Esophagus squamous epithelium (tissue), 5 donors: ENCODE measurements around the gene ZNF644. TPM values are rescaled to one million over a fixed set of nuclear protein-coding genes. Genes with fewer than 3 reads are reported as not detected.

ENCODE experiments used
- DNase-seq: peaks from one replicate; lab custom pipeline; 2025; lab: John Stamatoyannopoulos, UW
- H3K27ac ChIP-seq, 4 donors: fragments of 200-600 bp; sonication (generic); one replicate each; pipeline ENCODE4 v1.5.1; 2016 to 2019; ENCODE audit warnings: mild to moderate bottlenecking in 1 of 4
- H3K27me3 ChIP-seq, 4 donors: fragments of 200-600 bp; sonication (generic); 1 replicate in 3 of 4; 2 replicates in 1 of 4; pipeline versions ENCODE4 v1.5.1 to v1.6.0; 2017 to 2021; ENCODE audit warnings: antibody characterized with exemption in 1 of 4
- H3K36me3 ChIP-seq, 3 donors: fragments of 200-600 bp; sonication (generic); one replicate each; pipeline ENCODE4 v1.5.1; 2016 to 2019
- H3K4me1 ChIP-seq, 3 donors: fragments of 200-600 bp; sonication (generic); one replicate each; pipeline ENCODE4 v1.5.1; 2017 to 2019
- H3K4me3 ChIP-seq, 4 donors: fragments of 200-600 bp; sonication (generic); 1 replicate in 3 of 4; 2 replicates in 1 of 4; pipeline ENCODE4 v1.5.1; 2016 to 2019; ENCODE audit warnings: mild to moderate bottlenecking in 2 of 4, moderate library complexity in 1 of 4
- H3K9me3 ChIP-seq, 3 donors: fragments of 200-600 bp; sonication (generic); one replicate each; pipeline ENCODE4 v1.5.1; 2016 to 2019
- CTCF ChIP-seq, 6 experiments: fragments of 450-650 bp in 4 of 6; fragments of 200-600 bp in 2 of 6; sonication (generic) in 2 of 6; IDR thresholded peaks; one replicate each; pipeline ENCODE4 v1.5.1; 2016 to 2019; ENCODE audit warnings: antibody characterized with exemption in 6 of 6, mild to moderate bottlenecking in 4 of 6, moderate library complexity in 4 of 6
- POLR2A ChIP-seq, 4 donors: fragments of 450-650 bp; IDR thresholded peaks; one replicate each; pipeline ENCODE4 v1.6.1; 2017; ENCODE audit warnings: antibody characterized with exemption in 4 of 4, mild to moderate bottlenecking in 4 of 4, moderate library complexity in 3 of 4
- WGBS, 2 donors: methylation state at CpG; one replicate each; pipeline ENCODE4 v1.1.5; 2018; 5-methylcytosine and 5-hydroxymethylcytosine counted together
- intact Hi-C: fragments of 100-400 bp; cut with DNase I; formaldehyde crosslinking; loops from one replicate; pipeline ENCODE4 v1.15.0; 2022
- total RNA-seq, 4 donors: library from RNA; depleted of rRNA; stranded (reverse); fragments of >200 nt; gene quantifications; one replicate each; pipeline ENCODE4 v1.1.0, GENCODE V29; 2016
- donor health status: DM: yes; HTN: yes; CAD: no.

The ZNF644 gene
- total RNA-seq, 4 donors from 2014 or later = 19.6 to 51.3 (median 31.5) TPM

DNA sequence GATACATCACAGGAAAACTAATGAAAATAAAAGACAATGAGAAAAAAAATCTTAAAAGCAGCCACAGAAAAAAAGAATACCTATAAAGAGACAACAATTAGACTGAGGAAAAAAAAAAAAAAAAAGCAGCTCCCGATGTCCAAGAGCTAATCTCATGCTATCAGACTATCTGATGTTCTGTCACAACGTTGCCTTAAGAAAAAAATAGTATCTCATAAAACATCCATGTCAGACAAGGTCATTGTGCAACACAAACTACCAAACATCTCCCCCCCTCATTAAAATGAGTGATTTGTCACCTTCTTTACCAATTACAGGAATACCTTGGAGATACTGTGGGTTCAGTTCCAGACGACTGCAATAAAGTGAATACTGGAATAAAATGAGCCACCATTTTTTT, 68.9 kb downstream of the ZNF644 start:
- DNase-seq = no peak
- Histone ChIP-seq H3K36me3 (no peaks in the 10 kb centered on the region), H3K4me1 (peaks cover 0 to 26% (median 0%) of the 10 kb centered on the region in 3 donors), H3K27ac (no peak overlapping the region), H3K9me3 (no peaks in the 10 kb centered on the region), H3K27me3 (no peaks in the 10 kb centered on the region), H3K4me3 (no peak overlapping the region)
- WGBS, 2 donors = 78 to 90% methylated on average over 3 of the region's 3 CpGs
- intact Hi-C loops = no loop called here
- TF ChIP-seq POLR2A (IDR thresholded peaks at IDR 0.05) (no peak), CTCF (IDR thresholded peaks at IDR 0.05) (no peak)

GRCh38 chr1:90951009-90951408, 70.8 kb downstream of the ZNF644 start:
- Histone ChIP-seq H3K4me1 (peaks cover 0 to 16% (median 0%) of the 10 kb centered on the region in 3 donors), H3K36me3 (no peaks in the 10 kb centered on the region), H3K9me3 (no peaks in the 10 kb centered on the region), H3K27ac (no peak overlapping the region), H3K27me3 (no peaks in the 10 kb centered on the region), H3K4me3 (no peak overlapping the region)
- no peak for TF ChIP-seq CTCF (IDR thresholded peaks at IDR 0.05)
- TF ChIP-seq POLR2A (IDR thresholded peaks at IDR 0.05) = no peak
- DNase-seq = no peak
- 62 to 79% methylated on average over 2 of the region's 2 CpGs for WGBS, 2 donors
- intact Hi-C loops = no loop called here

DNA sequence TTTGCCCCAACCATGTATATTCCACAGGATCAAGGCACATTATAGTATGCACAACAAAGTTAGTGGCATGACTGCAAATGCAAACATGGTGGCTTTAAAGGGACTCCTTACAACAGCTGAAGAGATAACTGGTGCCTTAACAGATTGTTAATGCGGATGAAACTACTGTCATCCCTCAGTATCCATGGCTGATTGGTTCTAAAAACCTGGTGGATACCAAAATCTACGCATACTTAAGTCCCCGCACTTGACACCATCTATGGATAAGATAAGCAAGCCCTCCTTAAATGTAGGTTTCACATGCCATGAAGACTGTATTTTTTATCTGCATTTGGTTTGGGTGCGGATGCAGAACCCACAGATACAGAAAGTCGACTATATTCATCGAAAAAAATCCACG, 73.5 kb downstream of the ZNF644 start:
- TF ChIP-seq POLR2A (IDR thresholded peaks at IDR 0.05) (no peak), CTCF (IDR thresholded peaks at IDR 0.05) (no peak)
- Histone ChIP-seq H3K4me3 (no peak overlapping the region), H3K27ac (no peak overlapping the region), H3K27me3 (no peaks in the 10 kb centered on the region), H3K4me1 (peaks cover 0 to 1% (median 0%) of the 10 kb centered on the region in 3 donors), H3K36me3 (peaks cover 0 to 12% (median 0%) of the 10 kb centered on the region in 3 donors), H3K9me3 (no peaks in the 10 kb centered on the region)
- no peak for DNase-seq
- WGBS, 2 donors = 89 to 98% methylated on average over 7 of the region's 7 CpGs
- intact Hi-C loops = no loop called here

DNA sequence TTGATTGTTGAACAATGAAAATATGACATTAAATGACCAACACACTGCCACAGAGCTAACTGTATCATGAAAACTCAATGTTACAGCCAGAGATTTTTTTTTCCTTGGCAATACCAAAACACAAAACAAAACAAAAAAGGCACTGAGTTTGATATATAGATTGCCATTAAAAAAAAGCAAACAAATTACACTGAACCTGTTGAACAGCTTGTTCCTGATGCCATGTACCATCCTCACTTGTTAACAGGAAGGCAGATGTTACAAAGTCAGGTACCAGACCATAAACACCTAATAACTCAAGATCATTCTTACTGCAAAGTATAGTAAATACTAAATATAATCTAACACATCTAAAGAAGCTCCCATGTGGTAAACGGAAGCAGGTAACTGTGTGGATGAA, 75.2 kb downstream of the ZNF644 start:
- no peak overlapping the region for H3K4me3 ChIP-seq
- no peaks in the 10 kb centered on the region for H3K9me3 ChIP-seq
- TF ChIP-seq POLR2A (IDR thresholded peaks at IDR 0.05) (no peak), CTCF (IDR thresholded peaks at IDR 0.05) (no peak)
- intact Hi-C loops = no loop called here
- 89 to 100% methylated on average over 1 of the region's 1 CpG for WGBS, 2 donors
- peaks cover 0 to 14% (median 0%) of the 10 kb centered on the region in 3 donors for H3K36me3 ChIP-seq
- DNase-seq = no peak
- H3K27ac ChIP-seq = no peak overlapping the region
- H3K27me3 ChIP-seq = no peaks in the 10 kb centered on the region
- no peaks in the 10 kb centered on the region for H3K4me1 ChIP-seq

DNA sequence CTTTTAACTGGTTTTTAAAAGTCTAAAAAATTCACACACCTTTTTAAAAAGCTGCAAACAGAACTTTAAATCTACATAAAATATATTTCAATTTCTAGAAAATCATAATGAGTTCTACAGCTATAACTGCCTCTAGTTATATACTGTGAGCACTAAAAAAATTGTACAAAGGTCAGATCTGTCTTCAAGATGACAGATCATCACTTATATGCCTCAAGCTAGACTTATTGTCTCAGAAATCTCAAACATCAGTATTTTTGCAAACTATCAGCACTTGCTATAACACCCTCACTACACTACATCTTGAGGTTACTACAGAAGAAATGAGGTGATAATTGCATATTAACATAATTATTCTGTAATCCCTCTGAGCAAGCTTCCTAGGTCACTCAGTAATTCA, 76.5 kb downstream of the ZNF644 start:
- Histone ChIP-seq H3K9me3 (no peaks in the 10 kb centered on the region), H3K27ac (no peak overlapping the region), H3K4me1 (no peaks in the 10 kb centered on the region), H3K4me3 (no peak overlapping the region), H3K36me3 (peaks cover 0 to 24% (median 0%) of the 10 kb centered on the region in 3 donors), H3K27me3 (no peaks in the 10 kb centered on the region)
- no peak for TF ChIP-seq CTCF (IDR thresholded peaks at IDR 0.05)
- TF ChIP-seq POLR2A (IDR thresholded peaks at IDR 0.05) = no peak
- intact Hi-C loops = no loop called here
- no peak for DNase-seq
